NCI-H510A treated with DMSO at 0.1 percent for 48 hours (cell line): ENCODE results near the gene TBC1D2B.
A peak's percentile ranks its signal among the peaks of the same experiment; 100 is the strongest.
"Not testable (repeated sequence)": the region's sequence is repeated elsewhere in the genome, so short reads cannot be mapped to it uniquely, and the experiment has no call there.

ENCODE experiments used
- DNase-seq: peaks from one replicate; lab custom pipeline; 2025; lab: John Stamatoyannopoulos, UW

Gene TBC1D2B

GRCh38 chr15:78003539-78004008 lies 73.9 kb downstream of the TBC1D2B start:
- DNase-seq = peak; percentile 87

GRCh38 chr15:78002996-78003395 lies 74.5 kb downstream of the TBC1D2B start:
- DNase-seq = peak; percentile 67

GRCh38 chr15:78001656-78002055 lies 75.9 kb downstream of the TBC1D2B start:
- DNase-seq = no peak

GRCh38 chr15:78000927-78001249 lies 76.6 kb downstream of the TBC1D2B start:
- no peak for DNase-seq

GRCh38 chr15:78000091-78000926 lies 77.2 kb downstream of the TBC1D2B start:
- no peak for DNase-seq

GRCh38 chr15:77999486-77999885 lies 78.0 kb downstream of the TBC1D2B start:
- DNase-seq = no peak

GRCh38 chr15:77998592-77998991 lies 78.9 kb downstream of the TBC1D2B start:
- no peak for DNase-seq

GRCh38 chr15:77997761-77998554 lies 79.6 kb downstream of the TBC1D2B start:
- not testable (repeated sequence) for DNase-seq

- not testable (repeated sequence) for DNase-seq
Observed at GRCh38 chr15:77997221-77997620, 80.3 kb downstream of the TBC1D2B start.

- not testable (repeated sequence) for DNase-seq
Observed at GRCh38 chr15:77996713-77997171, 80.8 kb downstream of the TBC1D2B start.

GRCh38 chr15:77996226-77996625 lies 81.3 kb downstream of the TBC1D2B start:
- not testable (repeated sequence) for DNase-seq

GRCh38 chr15:77995537-77995918 lies 82.0 kb downstream of the TBC1D2B start:
- not testable (repeated sequence) for DNase-seq

GRCh38 chr15:77994893-77995536 lies 82.5 kb downstream of the TBC1D2B start:
- DNase-seq = not testable (repeated sequence)

- DNase-seq = not testable (repeated sequence)
Observed at GRCh38 chr15:77993970-77994693, 83.4 kb downstream of the TBC1D2B start.

GRCh38 chr15:77993374-77993911 lies 84.1 kb downstream of the TBC1D2B start:
- no peak for DNase-seq

- DNase-seq = no peak
Observed at GRCh38 chr15:77992356-77993222, 84.9 kb downstream of the TBC1D2B start.

- DNase-seq = not testable (repeated sequence)
Observed at GRCh38 chr15:77991658-77992201, 85.8 kb downstream of the TBC1D2B start.

GRCh38 chr15:77991029-77991406 lies 86.5 kb downstream of the TBC1D2B start:
- no peak for DNase-seq

GRCh38 chr15:77989296-77990143 lies 88.0 kb downstream of the TBC1D2B start:
- no peak for DNase-seq
